GM12892 (cell line): ENCODE results near the gene THADA.

Experiments
- DNase-seq: peaks from one replicate; pipeline ENCODE4 v3.0.0; 2011; ENCODE audit not compliant: insufficient read length
- FAIRE-seq: peaks from 2 replicates; lab custom pipeline; 2011; peaks lifted over from hg19 to GRCh38; lab: Jason Lieb, UNC
- POLR2A ChIP-seq: IDR thresholded peaks from 2 replicates; pipeline ENCODE4 v1.6.1; 2011; ENCODE audit warnings: low read depth, low read length, control low read depth
- POLR2AphosphoS5 ChIP-seq: IDR thresholded peaks from 2 replicates; pipeline ENCODE4 v1.6.1; 2011; ENCODE audit warnings: low read depth, low read length, control low read depth
- TAF1 ChIP-seq: IDR thresholded peaks from 2 replicates; pipeline ENCODE4 v1.6.1; 2011; ENCODE audit warnings: low read depth, mild to moderate bottlenecking, control low read depth, low read length, borderline replicate concordance

Gene THADA

GRCh38 chr2:43183743-43184142 lies 412.1 kb downstream of the THADA start:
- TF ChIP-seq TAF1: no peak
- no peak for TF ChIP-seq POLR2AphosphoS5
- TF ChIP-seq POLR2A: no peak
- FAIRE-seq (no peak), DNase-seq (no peak)

GRCh38 chr2:43180897-43181296 lies 414.9 kb downstream of the THADA start:
- DNase-seq: no peak
- TF ChIP-seq POLR2AphosphoS5 (no peak), POLR2A (no peak), TAF1 (no peak)
- no peak for FAIRE-seq
